NOMO-1 treated with dmso at 0.1 percent for 144 hours (cell line): ENCODE data around the gene MAN1B1.

Experiments
- DNase-seq: peaks from one replicate; lab custom pipeline; 2025; ENCODE audit not compliant: unreplicated experiment; lab: John Stamatoyannopoulos, UW

The MAN1B1 gene

DNA sequence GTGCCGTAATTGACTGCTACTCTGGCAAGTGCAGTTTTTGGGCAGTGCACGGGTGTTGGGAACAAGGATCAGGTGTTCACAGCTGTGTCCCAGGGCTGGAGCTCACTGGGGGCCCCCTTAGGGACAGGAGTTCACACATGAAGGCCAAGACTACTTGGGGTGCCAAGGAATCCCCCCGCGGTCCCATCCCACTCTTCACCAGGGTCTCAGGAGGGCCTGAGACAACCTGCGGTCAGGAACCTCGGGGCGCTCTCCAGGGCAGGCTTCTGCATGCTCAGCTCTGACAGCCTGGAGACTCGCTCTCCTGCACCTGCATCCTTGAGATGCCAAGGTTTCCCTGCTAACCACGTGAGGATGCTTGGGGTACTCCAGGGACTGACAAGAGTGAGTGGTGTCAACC lies 2.3 kb upstream of the MAN1B1 start:
- no peak for DNase-seq

- DNase-seq, result no peak
Observed at GRCh38 chr9:137085920-137086530, 760 bp upstream of the MAN1B1 start.

DNA sequence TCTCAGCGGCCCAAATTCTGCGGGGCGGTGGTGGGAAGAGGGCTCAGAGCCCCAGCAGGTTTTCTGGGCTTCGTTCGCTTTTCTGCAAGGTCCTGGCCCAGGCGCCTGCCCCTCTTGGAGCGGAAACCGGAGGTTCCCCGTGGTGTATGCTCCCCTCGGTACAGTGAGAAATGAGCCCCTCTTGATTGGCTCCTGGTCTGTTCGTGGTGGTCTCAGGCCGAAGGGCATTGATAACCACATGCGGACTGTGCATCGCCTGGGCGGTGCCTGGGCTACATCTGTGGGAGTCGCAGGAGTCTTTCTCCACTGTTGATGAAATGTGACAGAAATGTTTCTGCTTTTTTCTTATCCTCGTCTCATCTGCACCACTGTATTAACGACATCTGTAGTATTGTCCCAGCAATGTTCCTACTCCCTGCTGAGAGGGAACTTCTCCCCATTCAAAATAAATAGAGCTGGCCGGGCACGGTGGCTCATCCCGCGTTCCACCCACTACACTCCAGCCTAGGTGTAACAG lies 682 bp downstream of the MAN1B1 start:
- no peak for DNase-seq

DNA sequence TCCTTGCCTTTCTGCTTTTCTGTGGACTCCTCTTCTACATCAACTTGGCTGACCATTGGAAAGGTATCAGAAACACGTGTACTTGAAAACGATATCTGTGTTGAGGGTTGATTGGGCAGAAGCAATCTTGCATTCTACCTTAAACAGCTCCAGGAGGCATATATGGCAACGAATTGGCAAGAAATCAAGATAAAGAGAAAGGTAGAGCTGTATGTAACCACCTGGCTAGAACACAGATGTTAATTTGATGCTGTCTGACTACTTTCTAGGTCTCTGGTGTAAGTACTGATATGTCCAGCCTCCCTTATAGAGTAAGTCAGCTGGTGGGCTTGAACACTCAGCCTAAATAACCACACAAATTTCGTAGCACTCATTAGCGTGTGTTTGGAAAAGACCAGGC lies 1.3 kb downstream of the MAN1B1 start:
- no peak for DNase-seq

GRCh38 chr9:137089232-137089947 lies 2.6 kb downstream of the MAN1B1 start:
- no peak for DNase-seq

GRCh38 chr9:137095664-137096517 lies 9.1 kb downstream of the MAN1B1 start:
- no peak for DNase-seq

GRCh38 chr9:137096785-137097546 lies 10.2 kb downstream of the MAN1B1 start:
- no peak for DNase-seq

- DNase-seq, result no peak
Observed at GRCh38 chr9:137097761-137098462, 11.1 kb downstream of the MAN1B1 start.

- no peak for DNase-seq
Observed at GRCh38 chr9:137099231-137099630, 12.4 kb downstream of the MAN1B1 start.

GRCh38 chr9:137103206-137103999 lies 16.6 kb downstream of the MAN1B1 start:
- no peak for DNase-seq

- DNase-seq, result no peak
Observed at GRCh38 chr9:137105814-137106661, 19.3 kb downstream of the MAN1B1 start.

DNA sequence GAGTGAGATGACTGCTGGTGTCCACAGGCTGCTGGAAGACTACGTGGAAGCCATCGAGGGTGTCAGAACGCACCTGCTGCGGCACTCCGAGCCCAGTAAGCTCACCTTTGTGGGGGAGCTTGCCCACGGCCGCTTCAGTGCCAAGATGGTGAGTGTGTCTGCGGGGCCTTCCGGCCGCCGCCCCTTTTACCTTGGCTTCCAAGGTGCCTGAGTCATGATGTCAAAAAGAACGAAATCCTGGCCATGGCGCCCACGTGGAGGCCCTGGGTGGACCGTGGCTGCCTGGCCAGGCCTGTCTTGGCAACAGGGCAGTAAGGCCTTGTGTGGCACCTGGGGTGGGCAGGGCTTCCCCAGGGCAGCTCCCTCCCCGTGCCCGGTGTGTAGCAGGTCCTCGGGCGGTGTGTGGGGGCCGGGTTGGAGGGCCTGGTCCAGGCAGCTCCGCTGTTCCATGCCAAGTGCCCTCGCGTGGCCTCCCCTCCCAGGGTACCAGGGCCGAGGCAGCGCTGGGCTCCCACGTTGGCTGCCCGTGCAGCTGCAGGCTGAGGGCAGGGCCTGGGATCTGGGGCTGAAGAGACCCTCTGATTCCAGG lies 20.0 kb downstream of the MAN1B1 start:
- DNase-seq, result no peak

- no peak for DNase-seq
Observed at GRCh38 chr9:137107312-137107921, 20.6 kb downstream of the MAN1B1 start.

DNA sequence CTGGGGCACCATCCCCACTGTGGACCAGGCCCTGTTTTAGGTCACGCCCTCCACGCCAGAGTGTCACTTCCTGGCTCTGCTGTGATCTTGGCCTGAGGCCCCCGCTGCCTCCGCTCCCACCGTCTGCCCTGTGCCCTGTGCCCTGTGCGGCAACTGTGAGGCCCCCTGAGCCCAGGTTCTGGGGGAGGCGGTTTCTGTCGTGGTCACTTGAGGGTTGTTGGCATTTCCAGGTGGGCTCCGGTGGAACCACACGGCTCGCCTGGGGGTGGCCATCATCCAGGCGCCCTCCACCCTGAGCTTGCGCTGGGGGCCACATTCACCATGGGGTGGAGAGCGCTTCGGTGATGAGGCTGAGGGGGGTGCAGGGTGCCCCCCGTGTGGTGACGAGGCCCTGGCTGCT lies 21.2 kb downstream of the MAN1B1 start:
- no peak for DNase-seq

GRCh38 chr9:137108608-137109249 lies 21.9 kb downstream of the MAN1B1 start:
- no peak for DNase-seq

DNA sequence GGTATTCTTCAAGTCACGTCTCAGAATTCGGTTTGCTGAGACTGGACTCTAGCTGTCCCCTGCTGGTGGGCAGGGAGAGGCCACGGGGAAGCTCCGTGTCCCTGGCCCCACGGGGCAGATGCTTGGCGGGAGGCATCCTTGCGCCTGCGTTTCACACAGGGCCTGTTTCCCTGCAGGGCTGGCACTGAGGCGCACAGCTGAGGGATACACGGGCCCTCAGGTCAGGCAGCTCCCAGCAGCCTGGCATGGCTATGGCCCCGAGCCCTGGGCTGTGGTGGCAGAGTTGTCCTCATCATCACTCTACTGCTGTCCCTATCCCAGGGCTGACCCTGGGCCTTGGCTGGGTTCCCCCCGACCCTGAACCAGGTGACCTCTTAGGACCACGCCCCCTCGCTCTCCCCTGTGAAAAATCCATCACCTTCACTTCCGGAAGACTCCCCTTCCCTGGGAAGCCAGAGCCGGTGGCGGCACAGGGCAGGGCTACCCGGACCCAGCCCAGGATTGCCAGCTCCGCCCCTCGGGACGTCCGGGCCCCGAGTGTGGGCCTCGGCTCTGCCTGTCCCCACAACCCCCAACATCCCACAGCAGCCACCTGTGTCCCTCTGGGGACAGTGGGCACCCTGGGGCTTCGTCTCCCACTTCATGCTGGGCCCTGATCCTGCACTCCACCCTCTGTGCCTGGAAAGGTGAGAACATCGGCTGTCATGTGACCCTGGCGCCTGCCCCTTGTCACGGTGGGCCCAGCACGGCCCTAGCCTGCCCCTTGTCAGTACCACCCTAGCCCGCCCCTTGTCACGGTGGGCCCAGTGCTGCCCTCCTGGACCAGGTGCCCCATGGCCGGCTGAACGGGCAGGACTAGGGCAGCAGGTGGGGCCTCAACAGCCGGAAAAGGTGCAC lies 22.7 kb downstream of the MAN1B1 start:
- DNase-seq, result no peak
